Retinal pigment epithelial cell (primary cell): Measurements from ENCODE around the gene PPFIBP1.
"Not testable (repeated sequence)": the region's sequence is repeated elsewhere in the genome, so short reads cannot be mapped to it uniquely, and the experiment has no call there.

Experiments used
- DNase-seq: peaks from one replicate; pipeline ENCODE4 v3.0.0-alpha.2; 2010; ENCODE audit warnings: low read depth
- H3K4me3 ChIP-seq: 2 replicates; pipeline ENCODE4 v1.5.1; 2011; ENCODE audit warnings: mild to moderate bottlenecking, low read length, control low read depth, moderate library complexity
- CTCF ChIP-seq: conservative IDR thresholded peaks from 2 replicates; pipeline ENCODE4 v1.5.1; 2011; ENCODE audit warnings: low read depth, low read length, control low read depth, inconsistent platforms

PPFIBP1 gene

GRCh38 chr12:27723212-27723611 is 199.2 kb downstream of the PPFIBP1 start:
- no peak overlapping the region for H3K4me3 ChIP-seq
- no peak for TF ChIP-seq CTCF
- DNase-seq: no peak

DNA sequence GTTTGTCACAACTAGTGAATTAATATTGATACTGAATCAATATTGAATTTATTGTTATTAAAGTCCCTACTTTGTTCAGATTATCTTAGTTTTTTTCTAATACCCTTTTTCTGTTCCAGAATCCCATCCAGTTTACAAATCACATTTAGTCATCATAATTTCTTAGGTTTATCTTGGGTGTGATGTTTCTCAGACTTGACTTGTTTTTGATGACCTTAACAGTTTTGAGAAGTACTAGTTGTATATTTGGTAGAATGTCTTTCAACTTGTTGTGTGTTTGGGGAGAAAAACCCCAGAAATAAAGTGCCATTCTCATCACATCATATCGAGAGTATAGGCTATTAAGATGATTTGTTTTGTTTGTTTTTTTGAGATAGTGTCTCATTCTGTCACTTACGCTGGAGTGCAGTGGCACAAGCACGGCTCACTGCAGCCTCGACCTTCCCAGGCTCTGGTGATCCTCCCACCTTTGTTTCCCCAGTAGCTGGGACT is 206.1 kb downstream of the PPFIBP1 start:
- H3K4me3 ChIP-seq: no peak overlapping the region
- TF ChIP-seq CTCF: no peak

DNA sequence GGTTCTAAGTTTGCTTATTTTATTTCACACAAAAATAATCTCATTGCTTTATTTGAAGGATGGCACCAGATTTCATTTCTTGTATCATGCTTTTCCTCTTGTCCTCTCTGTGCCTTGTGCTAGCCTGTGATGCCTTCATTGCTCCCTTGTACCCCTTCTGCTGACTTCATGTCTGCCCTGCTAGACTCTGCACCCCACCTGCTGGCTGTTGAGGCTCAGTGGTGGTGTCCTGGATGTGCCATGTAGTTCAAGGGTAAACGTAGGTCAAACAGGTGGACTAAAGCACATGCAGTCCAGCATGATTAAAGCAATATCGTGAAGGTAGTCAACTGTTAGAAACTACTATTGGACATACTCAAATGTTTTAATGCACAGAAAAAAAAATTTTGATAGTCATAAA is 208.3 kb downstream of the PPFIBP1 start:
- DNase-seq: no peak
- no peak overlapping the region for H3K4me3 ChIP-seq
- TF ChIP-seq CTCF: peak; percentile 40

More for the DNA sequence above, 206.1 kb downstream of the PPFIBP1 start:
- DNase-seq: no peak

DNA sequence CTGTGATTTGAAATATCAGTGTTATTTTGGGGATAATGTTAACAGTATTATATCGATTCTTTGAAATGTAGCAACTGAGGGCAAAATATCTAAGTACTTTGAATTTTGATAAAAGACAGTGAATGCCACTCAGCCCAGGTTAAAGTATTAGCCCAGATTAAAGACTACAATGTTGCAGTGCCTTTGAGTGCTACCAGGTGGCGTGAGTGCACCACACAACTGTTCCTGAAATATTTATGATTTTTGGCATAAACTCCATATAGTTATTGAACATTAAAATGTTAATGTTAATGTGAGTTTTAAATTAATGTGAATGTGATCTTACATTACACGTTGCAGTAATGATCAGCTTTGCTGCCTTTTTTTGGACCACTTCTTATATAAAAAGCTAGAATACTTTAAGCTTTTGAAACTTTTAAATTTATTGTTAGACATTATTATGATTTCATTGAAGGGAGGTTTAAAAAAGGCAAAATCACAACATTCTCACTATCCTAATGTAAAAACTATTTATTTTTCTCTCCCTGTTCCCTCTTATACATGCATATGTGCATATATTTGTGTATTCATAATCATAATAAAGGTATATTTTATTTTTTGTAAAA is 209.1 kb downstream of the PPFIBP1 start:
- peak; percentile 93 for TF ChIP-seq CTCF
- DNase-seq: no peak
- no peak overlapping the region for H3K4me3 ChIP-seq

- DNase-seq: no peak
- TF ChIP-seq CTCF: no peak
- no peak overlapping the region for H3K4me3 ChIP-seq
Observed at GRCh38 chr12:27733791-27734190, 209.8 kb downstream of the PPFIBP1 start.

GRCh38 chr12:27734321-27734720 is 210.3 kb downstream of the PPFIBP1 start:
- DNase-seq, H3K4me3 ChIP-seq: not testable (repeated sequence)

GRCh38 chr12:27743601-27744000 is 219.6 kb downstream of the PPFIBP1 start:
- no peak for TF ChIP-seq CTCF
- H3K4me3 ChIP-seq: no peak overlapping the region
- DNase-seq: no peak
